GM19193 (cell line): ENCODE data around the gene SMIM44.

Experiments
- POLR2A ChIP-seq: IDR thresholded peaks from 4 replicates; pipeline ENCODE4 v1.6.1; 2011; ENCODE audit not compliant: insufficient read depth, insufficient read length; ENCODE audit errors: extremely low read depth

SMIM44 gene

GRCh38 chr19:3521104-3521445 is 37.8 kb upstream of the SMIM44 start:
- TF ChIP-seq POLR2A: no peak

GRCh38 chr19:3520166-3521103 is 37.2 kb upstream of the SMIM44 start:
- no peak for TF ChIP-seq POLR2A

GRCh38 chr19:3519126-3519525 is 35.9 kb upstream of the SMIM44 start:
- TF ChIP-seq POLR2A: no peak

GRCh38 chr19:3518659-3519058 is 35.4 kb upstream of the SMIM44 start:
- no peak for TF ChIP-seq POLR2A

GRCh38 chr19:3518255-3518654 is 35.0 kb upstream of the SMIM44 start:
- no peak for TF ChIP-seq POLR2A

- TF ChIP-seq POLR2A: no peak
Observed at GRCh38 chr19:3517638-3518037, 34.4 kb upstream of the SMIM44 start.

- TF ChIP-seq POLR2A: no peak
Observed at GRCh38 chr19:3516675-3517207, 33.5 kb upstream of the SMIM44 start.

- no peak for TF ChIP-seq POLR2A
Observed at GRCh38 chr19:3515891-3516422, 32.7 kb upstream of the SMIM44 start.

GRCh38 chr19:3514930-3515329 is 31.7 kb upstream of the SMIM44 start:
- no peak for TF ChIP-seq POLR2A

GRCh38 chr19:3513229-3514140 is 30.2 kb upstream of the SMIM44 start:
- no peak for TF ChIP-seq POLR2A

GRCh38 chr19:3512562-3513228 is 29.5 kb upstream of the SMIM44 start:
- no peak for TF ChIP-seq POLR2A

GRCh38 chr19:3511506-3512251 is 28.4 kb upstream of the SMIM44 start:
- no peak for TF ChIP-seq POLR2A

- no peak for TF ChIP-seq POLR2A
Observed at GRCh38 chr19:3510727-3511126, 27.5 kb upstream of the SMIM44 start.

GRCh38 chr19:3509566-3509989 is 26.3 kb upstream of the SMIM44 start:
- no peak for TF ChIP-seq POLR2A
